ENCODE data around the gene INPP5A.

INPP5A gene

GRCh38 chr10:132628966-132629900 lies 91.6 kb downstream of the INPP5A start:
- Mint-ChIP-seq H3K9me3 (no peaks in the 10 kb centered on the region), H3K4me3 (no peak overlapping the region), H3K36me3 (ENCODE audit: low read depth) (no peaks in the 10 kb centered on the region), H3K27ac (no peak overlapping the region), H3K27me3 (ENCODE audit: low read depth) (no peaks in the 10 kb centered on the region), H3K4me1 (ENCODE audit: low read depth) (peaks cover 24% of the 10 kb centered on the region)
- DNase-seq (ENCODE audit: low spot score) = no peak

GRCh38 chr10:132630156-132630555 lies 92.6 kb downstream of the INPP5A start:
- peaks cover 28% of the 10 kb centered on the region for H3K4me1 Mint-ChIP-seq (ENCODE audit: low read depth)
- H3K4me3 Mint-ChIP-seq = no peak overlapping the region
- DNase-seq (ENCODE audit: low spot score) = no peak
- H3K36me3 Mint-ChIP-seq (ENCODE audit: low read depth) = no peaks in the 10 kb centered on the region
- no peak overlapping the region for H3K27ac Mint-ChIP-seq
- H3K27me3 Mint-ChIP-seq (ENCODE audit: low read depth) = no peaks in the 10 kb centered on the region
- no peaks in the 10 kb centered on the region for H3K9me3 Mint-ChIP-seq

GRCh38 chr10:132630666-132631337 lies 93.2 kb downstream of the INPP5A start:
- Mint-ChIP-seq H3K36me3 (ENCODE audit: low read depth) (no peaks in the 10 kb centered on the region), H3K9me3 (no peaks in the 10 kb centered on the region), H3K4me1 (ENCODE audit: low read depth) (peaks cover 27% of the 10 kb centered on the region), H3K4me3 (no peak overlapping the region), H3K27me3 (ENCODE audit: low read depth) (no peaks in the 10 kb centered on the region), H3K27ac (no peak overlapping the region)
- no peak for DNase-seq (ENCODE audit: low spot score)

GRCh38 chr10:132631338-132631735 lies 93.8 kb downstream of the INPP5A start:
- no peaks in the 10 kb centered on the region for H3K36me3 Mint-ChIP-seq (ENCODE audit: low read depth)

GRCh38 chr10:132632091-132632561 lies 94.5 kb downstream of the INPP5A start:
- H3K27ac Mint-ChIP-seq = no peak overlapping the region
- peaks cover 1% of the 10 kb centered on the region for H3K27me3 Mint-ChIP-seq (ENCODE audit: low read depth)
- H3K9me3 Mint-ChIP-seq = no peaks in the 10 kb centered on the region
- peaks cover 26% of the 10 kb centered on the region for H3K4me1 Mint-ChIP-seq (ENCODE audit: low read depth)
- no peak for DNase-seq (ENCODE audit: low spot score)
- no peaks in the 10 kb centered on the region for H3K36me3 Mint-ChIP-seq (ENCODE audit: low read depth)
- no peak overlapping the region for H3K4me3 Mint-ChIP-seq

More at GRCh38 chr10:132631338-132631735, 93.8 kb downstream of the INPP5A start:
- Mint-ChIP-seq H3K27me3 (ENCODE audit: low read depth) (no peaks in the 10 kb centered on the region), H3K27ac (no peak overlapping the region), H3K4me1 (ENCODE audit: low read depth) (peaks cover 26% of the 10 kb centered on the region), H3K9me3 (no peaks in the 10 kb centered on the region), H3K4me3 (no peak overlapping the region)
- DNase-seq (ENCODE audit: low spot score) = no peak

- H3K9me3 Mint-ChIP-seq = no peaks in the 10 kb centered on the region
- H3K27ac Mint-ChIP-seq = no peak overlapping the region
- H3K4me3 Mint-ChIP-seq = no peak overlapping the region
- H3K4me1 Mint-ChIP-seq (ENCODE audit: low read depth) = peaks cover 24% of the 10 kb centered on the region
- DNase-seq (ENCODE audit: low spot score) = no peak
- peaks cover 6% of the 10 kb centered on the region for H3K27me3 Mint-ChIP-seq (ENCODE audit: low read depth)
- H3K36me3 Mint-ChIP-seq (ENCODE audit: low read depth) = no peaks in the 10 kb centered on the region
Observed at GRCh38 chr10:132632851-132633684, 95.5 kb downstream of the INPP5A start.

- Mint-ChIP-seq H3K4me1 (ENCODE audit: low read depth) (peaks cover 16% of the 10 kb centered on the region), H3K27me3 (ENCODE audit: low read depth) (peaks cover 11% of the 10 kb centered on the region), H3K4me3 (no peak overlapping the region), H3K27ac (no peak overlapping the region), H3K9me3 (no peaks in the 10 kb centered on the region), H3K36me3 (ENCODE audit: low read depth) (no peaks in the 10 kb centered on the region)
- no peak for DNase-seq (ENCODE audit: low spot score)
Observed at GRCh38 chr10:132634241-132634946, 96.8 kb downstream of the INPP5A start.

- no peak for DNase-seq (ENCODE audit: low spot score)
- no peak overlapping the region for H3K4me3 Mint-ChIP-seq
- no peaks in the 10 kb centered on the region for H3K9me3 Mint-ChIP-seq
- H3K36me3 Mint-ChIP-seq (ENCODE audit: low read depth) = no peaks in the 10 kb centered on the region
- H3K27ac Mint-ChIP-seq = no peak overlapping the region
- peaks cover 12% of the 10 kb centered on the region for H3K4me1 Mint-ChIP-seq (ENCODE audit: low read depth)
- peaks cover 13% of the 10 kb centered on the region for H3K27me3 Mint-ChIP-seq (ENCODE audit: low read depth)
Observed at GRCh38 chr10:132634947-132635271, 97.3 kb downstream of the INPP5A start.

GRCh38 chr10:132636358-132636757 lies 98.8 kb downstream of the INPP5A start:
- DNase-seq (ENCODE audit: low spot score) = no peak
- Mint-ChIP-seq H3K27ac (no peak overlapping the region), H3K4me3 (no peak overlapping the region), H3K4me1 (ENCODE audit: low read depth) (peaks cover 12% of the 10 kb centered on the region), H3K27me3 (ENCODE audit: low read depth) (peaks cover 13% of the 10 kb centered on the region), H3K9me3 (no peaks in the 10 kb centered on the region), H3K36me3 (ENCODE audit: low read depth) (no peaks in the 10 kb centered on the region)

GRCh38 chr10:132637477-132638129 lies 100.0 kb downstream of the INPP5A start:
- H3K4me1 Mint-ChIP-seq (ENCODE audit: low read depth) = peaks cover 16% of the 10 kb centered on the region
- peaks cover 13% of the 10 kb centered on the region for H3K27me3 Mint-ChIP-seq (ENCODE audit: low read depth)
- H3K27ac Mint-ChIP-seq = no peak overlapping the region
- DNase-seq (ENCODE audit: low spot score) = no peak
- H3K36me3 Mint-ChIP-seq (ENCODE audit: low read depth) = no peaks in the 10 kb centered on the region
- no peaks in the 10 kb centered on the region for H3K9me3 Mint-ChIP-seq
- H3K4me3 Mint-ChIP-seq = no peak overlapping the region

GRCh38 chr10:132638130-132638515 lies 100.5 kb downstream of the INPP5A start:
- Mint-ChIP-seq H3K4me1 (ENCODE audit: low read depth) (peaks cover 16% of the 10 kb centered on the region), H3K27ac (no peak overlapping the region), H3K27me3 (ENCODE audit: low read depth) (peaks cover 13% of the 10 kb centered on the region), H3K36me3 (ENCODE audit: low read depth) (no peaks in the 10 kb centered on the region), H3K9me3 (no peaks in the 10 kb centered on the region), H3K4me3 (no peak overlapping the region)
- no peak for DNase-seq (ENCODE audit: low spot score)

- H3K36me3 Mint-ChIP-seq (ENCODE audit: low read depth) = no peaks in the 10 kb centered on the region
- no peak for DNase-seq (ENCODE audit: low spot score)
- no peak overlapping the region for H3K4me3 Mint-ChIP-seq
- no peaks in the 10 kb centered on the region for H3K9me3 Mint-ChIP-seq
- H3K4me1 Mint-ChIP-seq (ENCODE audit: low read depth) = peaks cover 13% of the 10 kb centered on the region
- no peak overlapping the region for H3K27ac Mint-ChIP-seq
- peaks cover 13% of the 10 kb centered on the region for H3K27me3 Mint-ChIP-seq (ENCODE audit: low read depth)
Observed at GRCh38 chr10:132639470-132639869, 101.9 kb downstream of the INPP5A start.
